PC-3 (cell line): Measurements from ENCODE around the gene ZYX. TPM values are rescaled to one million over a fixed set of nuclear protein-coding genes. Genes with fewer than 3 reads are reported as not detected.

Experiments
- ATAC-seq: fragments of 200-7000 bp; cut with Tn5 transposase; 2 replicates; pipeline ENCODE4 v1.9.1; 2020; ENCODE audit warnings: mild to moderate bottlenecking, moderate library complexity
- BruUV-seq: library from RNA; stranded (reverse); fragments of 400-500 nt; replicated peaks from 2 replicates; lab custom pipeline; 2021; lab: Mats Ljungman, UMichigan
- CTCF ChIA-PET: fragments of 300-600 bp; sonication (Branson Sonifier 250); formaldehyde crosslinking; loops from one replicate; lab custom pipeline; 2022; ENCODE audit warnings: antibody characterized with exemption; lab: Charles Lee
- POLR2A ChIA-PET: fragments of 300-600 bp; sonication (Branson Sonifier 250); formaldehyde crosslinking; loops from one replicate; lab custom pipeline; 2022; ENCODE audit warnings: antibody characterized with exemption; ENCODE audit not compliant: unreplicated experiment; lab: Charles Lee
- DNase-seq: peaks from one replicate; pipeline ENCODE4 v3.0.0-alpha.2; 2015
- H2AFZ ChIP-seq: fragments of 300-600 bp; sonication (generic); 2 replicates; pipeline ENCODE4 v1.6.0; 2016; ENCODE audit warnings: antibody characterized with exemption, low read length
- H3F3A ChIP-seq: fragments of 300-600 bp; sonication (generic); one replicate; pipeline ENCODE4 v1.6.0; 2017; ENCODE audit warnings: antibody characterized with exemption, low read length, control low read depth, mild to moderate bottlenecking; ENCODE audit not compliant: unreplicated experiment
- H3K27ac ChIP-seq: fragments of 300-600 bp; sonication (generic); 2 replicates; pipeline ENCODE4 v1.5.1; 2016; ENCODE audit warnings: mild to moderate bottlenecking, low read length
- H3K27me3 ChIP-seq: fragments of 300-600 bp; sonication (generic); 2 replicates; pipeline ENCODE4 v1.6.1; 2016; ENCODE audit warnings: low read length, mixed read lengths
- H3K36me3 ChIP-seq: fragments of 300-600 bp; sonication (generic); 2 replicates; pipeline ENCODE4 v1.6.1; 2016; ENCODE audit warnings: low read depth, mixed run types, low read length, mixed read lengths
- H3K4me1 ChIP-seq: fragments of 300-600 bp; sonication (generic); 2 replicates; pipeline ENCODE4 v1.5.1; 2016; ENCODE audit warnings: low read length; ENCODE audit not compliant: insufficient read depth
- H3K4me2 ChIP-seq: fragments of 300-600 bp; sonication (generic); 2 replicates; pipeline ENCODE4 v1.6.0; 2016; ENCODE audit warnings: low read length
- H3K4me3 ChIP-seq: fragments of 300-600 bp; sonication (generic); 2 replicates; pipeline ENCODE4 v1.5.1; 2016; ENCODE audit warnings: mild to moderate bottlenecking, low read length, mixed read lengths
- H3K79me2 ChIP-seq: fragments of 300-600 bp; sonication (generic); 2 replicates; pipeline ENCODE4 v1.6.1; 2017; ENCODE audit warnings: low read length, mixed read lengths
- H3K9ac ChIP-seq: fragments of 300-600 bp; sonication (generic); 2 replicates; pipeline ENCODE4 v1.6.0; 2016; ENCODE audit warnings: mild to moderate bottlenecking, low read length
- H3K9me2 ChIP-seq: fragments of 300-600 bp; sonication (generic); replicated peaks from 2 replicates; pipeline ENCODE4 v1.6.1; 2016; ENCODE audit warnings: mixed run types, low read length, mixed read lengths
- H3K9me3 ChIP-seq: fragments of 300-600 bp; sonication (generic); 2 replicates; pipeline ENCODE4 v1.6.1; 2016; ENCODE audit warnings: low read length, mixed read lengths
- H4K20me1 ChIP-seq: fragments of 300-600 bp; sonication (generic); 2 replicates; pipeline ENCODE4 v1.6.1; 2016; ENCODE audit warnings: low read length, mixed read lengths
- CTCF ChIP-seq: fragments of 300-600 bp; sonication (generic); conservative IDR thresholded peaks from 2 replicates; pipeline ENCODE4 v1.5.1; 2017; ENCODE audit warnings: antibody characterized with exemption, low read depth, mild to moderate bottlenecking, low read length
- EZH2 ChIP-seq: fragments of 300-600 bp; sonication (generic); IDR thresholded peaks from one replicate; pipeline ENCODE4 v1.6.1; 2017; ENCODE audit warnings: antibody characterized with exemption, mild to moderate bottlenecking, low read length; ENCODE audit not compliant: unreplicated experiment
- EZH2phosphoT487 ChIP-seq: fragments of 300-600 bp; sonication (generic); IDR thresholded peaks from 2 replicates; pipeline ENCODE4 v1.6.1; 2018; ENCODE audit warnings: mild to moderate bottlenecking, antibody characterized with exemption, low read length, borderline replicate concordance
- intact Hi-C: fragments of 100-400 bp; cut with micrococcal nuclease; formaldehyde crosslinking; loops from 2 replicates; pipeline ENCODE4 v1.9.0; 2023
- total RNA-seq: library from RNA; depleted of rRNA; stranded (reverse); fragments of >200 nt; gene quantifications from 2 replicates; pipeline ENCODE4 v1.2.3, GENCODE V29; 2014

Gene ZYX
- total RNA-seq, 1 experiment from 2014 or later, result 108 TPM

- DNase-seq (peak; percentile 88), ATAC-seq (peak; percentile 70)
- Histone ChIP-seq H3K36me3 (peaks cover 3% of the 10 kb centered on the region; the same call in 1 of the 2 replicates), H3K27me3 (no peaks in the 10 kb centered on the region), H3K9me2 (no peaks in the 10 kb centered on the region), H3K9ac (peak within 1 kb of the TSS; percentile 65), H3K9me3 (no peaks in the 10 kb centered on the region), H4K20me1 (no peaks in the 10 kb centered on the region), H2AFZ (peak within 1 kb of the TSS; percentile 66), H3F3A (no peaks in the 10 kb centered on the region), H3K4me1 (peaks cover 24% of the 10 kb centered on the region), H3K4me3 (peak within 1 kb of the TSS; percentile 95), H3K79me2 (peaks cover 20% of the 10 kb centered on the region), H3K27ac (peak within 1 kb of the TSS; percentile 40), H3K4me2 (peak within 1 kb of the TSS; percentile 96)
- no TSS peak for BruUV-seq
- ChIA-PET POLR2A (no interaction called here), CTCF (interaction anchor here (0.5 to 0.9 kb wide), 4 partner anchors 8 to 431 kb away, joined by 3 to 4 read pairs (median 4); no protein-coding TSS in a partner anchor)
- intact Hi-C loops, result no loop called here
- TF ChIP-seq EZH2 (no peak), CTCF (peak; percentile 56), EZH2phosphoT487 (no peak)
Observed at GRCh38 chr7:143408686-143409561, 27.8 kb downstream of the ZYX start, which contains the start of gene EPHA1. EPHA1 (minus strand) TSS chr7:143408856; CDS start chr7:143408805, 51 bp downstream.

DNA sequence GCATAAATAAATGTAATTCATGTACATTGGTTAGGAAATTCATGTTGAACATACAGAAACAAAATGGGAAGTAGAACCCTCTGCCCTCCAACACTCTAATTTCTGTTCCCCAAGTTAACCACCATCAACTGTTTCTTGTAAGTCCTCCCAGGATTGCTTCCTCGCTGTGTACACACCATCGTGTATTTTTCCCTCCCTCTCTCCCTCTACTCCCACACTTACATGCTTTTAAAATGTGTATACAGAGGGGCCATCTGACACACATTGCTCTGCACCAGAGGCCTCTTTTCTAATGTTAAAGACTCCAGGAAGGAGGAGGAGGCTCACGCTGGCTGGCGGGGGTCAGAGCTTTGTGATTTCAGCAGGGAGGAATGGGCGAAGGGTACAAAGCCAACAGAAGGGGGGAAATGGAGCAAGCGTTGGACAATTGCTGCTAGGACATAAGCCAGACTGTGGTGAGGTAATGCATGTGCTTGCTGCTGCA is 29.4 kb downstream of the ZYX start:
- BruUV-seq, result no TSS peak
- Histone ChIP-seq H3K79me2 (peaks cover 20% of the 10 kb centered on the region), H3K4me3 (no peak overlapping the region), H3K9ac (no peak overlapping the region), H3K4me1 (peaks cover 37% of the 10 kb centered on the region), H3K9me3 (no peaks in the 10 kb centered on the region), H3F3A (no peaks in the 10 kb centered on the region), H3K27me3 (no peaks in the 10 kb centered on the region), H3K9me2 (no peaks in the 10 kb centered on the region), H3K4me2 (no peak overlapping the region), H3K36me3 (no peaks in the 10 kb centered on the region), H4K20me1 (no peaks in the 10 kb centered on the region), H3K27ac (no peak overlapping the region), H2AFZ (no peak overlapping the region)
- CTCF ChIA-PET, result no interaction called here
- intact Hi-C loops, result loop anchor here (10.0 kb wide), 1 partner anchor 406 kb away; no protein-coding TSS in a partner anchor
- POLR2A ChIA-PET, result no interaction called here
- no peak for TF ChIP-seq EZH2phosphoT487
- no peak for TF ChIP-seq CTCF
- TF ChIP-seq EZH2, result no peak
- ATAC-seq (no peak), DNase-seq (no peak)
